Hematopoietic multipotent progenitor cell (in vitro differentiated cells): ENCODE measurements around the gene WFDC12. TPM values are rescaled to one million over a fixed set of nuclear protein-coding genes. Genes with fewer than 3 reads are reported as not detected.
A peak's percentile ranks its signal among the peaks of the same experiment; 100 is the strongest.

Experiments used
- DNase-seq, 3 donors: peaks; one replicate each; pipeline ENCODE4 v3.0.0-alpha.2; 2011 to 2015; ENCODE audit warnings: low read depth in 2 of 3, low spot score in 2 of 3
- total RNA-seq: library from RNA; depleted of rRNA; stranded (reverse); fragments of >200 nt; gene quantifications from one replicate; pipeline ENCODE4 v1.2.3, GENCODE V29; 2012

WFDC12 gene
- total RNA-seq, 1 donor: not detected

DNA sequence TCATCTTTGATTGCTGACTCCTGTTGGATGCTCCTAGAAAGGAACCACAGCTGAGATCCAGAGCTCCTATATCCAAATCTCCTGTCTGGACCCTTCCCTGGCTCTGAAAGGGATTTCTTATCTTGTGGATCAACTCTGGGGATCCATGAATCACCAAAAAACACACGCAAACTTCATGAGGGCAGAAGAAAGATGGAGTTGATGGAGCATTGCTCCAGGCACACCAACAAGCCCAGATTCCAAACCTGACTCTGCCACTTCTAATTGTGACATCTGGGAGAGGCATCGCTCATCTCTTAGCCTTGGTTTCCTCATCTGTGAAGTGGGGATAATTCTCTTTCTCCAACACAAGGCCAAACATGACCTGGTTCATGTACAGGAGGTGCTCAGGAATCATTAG, 30.1 kb downstream of the WFDC12 start:
- no peak for DNase-seq

DNA sequence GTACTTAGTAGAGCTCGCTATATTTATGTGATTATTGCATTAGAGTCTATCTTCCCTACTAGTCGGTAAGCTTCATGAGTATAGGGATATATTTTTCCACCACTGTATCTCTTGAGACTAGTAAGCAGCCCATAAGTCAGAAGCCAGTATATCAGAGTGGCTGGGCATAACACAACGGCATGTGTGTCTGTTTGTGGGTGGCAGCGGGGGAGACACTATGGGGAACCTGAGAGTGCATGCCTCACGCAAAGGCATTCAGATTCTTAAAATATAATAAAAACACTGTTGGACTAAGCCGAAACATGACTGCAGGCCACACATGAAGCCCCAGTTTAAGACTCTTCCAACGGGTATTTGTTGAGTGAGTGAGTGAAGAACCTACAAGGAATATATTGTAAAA, 31.4 kb downstream of the WFDC12 start:
- DNase-seq: no peak

- no peak for DNase-seq
These were observed 32.9 kb downstream of the WFDC12 start for GRCh38 chr20:45091366-45091765.

- no peak for DNase-seq
These were observed 33.8 kb downstream of the WFDC12 start for GRCh38 chr20:45090481-45090880.

- no peak for DNase-seq
These were observed 36.0 kb downstream of the WFDC12 start for GRCh38 chr20:45088247-45088646.

DNA sequence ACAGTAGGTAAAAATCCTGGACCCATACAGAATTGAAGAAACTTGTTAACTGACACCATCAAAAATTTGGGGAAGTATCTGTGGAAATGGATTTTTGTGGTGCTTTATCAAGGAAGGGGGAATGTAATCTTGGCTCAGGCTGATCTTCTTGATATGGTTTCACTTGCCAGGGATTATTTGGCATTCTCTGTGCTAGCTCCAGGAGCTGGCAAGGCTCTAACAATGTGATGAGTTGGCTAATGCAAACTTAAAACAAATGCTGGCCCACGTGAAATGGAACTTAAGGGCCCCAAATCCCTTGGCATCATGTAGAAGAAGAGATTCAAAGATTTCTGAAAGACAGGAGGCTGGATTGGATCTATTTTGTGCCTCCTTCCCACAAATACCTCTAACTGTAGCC, 36.5 kb downstream of the WFDC12 start:
- no peak for DNase-seq

DNA sequence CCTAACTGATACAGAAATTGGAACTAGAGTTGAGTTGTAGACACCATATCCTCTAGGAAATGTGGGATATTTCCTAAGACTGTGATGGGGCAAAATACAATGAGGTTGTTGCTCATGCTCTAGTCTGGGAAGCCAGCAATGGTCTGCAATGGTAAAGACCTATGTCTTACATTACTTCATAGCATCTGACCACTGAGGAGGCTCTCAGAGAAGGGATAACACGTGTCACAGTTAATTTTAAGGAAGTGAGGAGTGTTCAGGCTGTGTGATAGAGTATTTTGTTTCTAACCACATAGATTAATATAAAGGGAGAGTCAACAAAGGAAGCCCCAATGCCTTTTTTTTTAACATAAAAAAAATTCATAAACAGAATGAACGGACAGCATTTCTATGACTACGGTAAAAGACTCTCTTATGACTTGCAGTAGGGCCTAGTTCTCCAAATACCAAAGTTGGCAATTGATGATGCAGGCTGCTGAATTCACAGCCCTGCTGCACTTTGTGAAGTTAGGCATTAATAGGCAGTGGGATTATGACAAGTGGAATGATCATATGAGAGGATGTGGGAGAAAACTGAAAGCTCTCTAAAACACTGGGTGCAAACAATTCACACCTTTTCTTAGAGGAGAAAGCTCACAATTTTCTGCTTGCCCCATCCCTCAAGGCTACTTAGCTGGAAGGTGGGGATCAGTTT, 37.0 kb downstream of the WFDC12 start:
- DNase-seq: peak in 1 of 3 donors; percentile 12

GRCh38 chr20:45085867-45086266, 38.4 kb downstream of the WFDC12 start:
- no peak for DNase-seq

GRCh38 chr20:45085289-45085688, 39.0 kb downstream of the WFDC12 start:
- DNase-seq: no peak

DNA sequence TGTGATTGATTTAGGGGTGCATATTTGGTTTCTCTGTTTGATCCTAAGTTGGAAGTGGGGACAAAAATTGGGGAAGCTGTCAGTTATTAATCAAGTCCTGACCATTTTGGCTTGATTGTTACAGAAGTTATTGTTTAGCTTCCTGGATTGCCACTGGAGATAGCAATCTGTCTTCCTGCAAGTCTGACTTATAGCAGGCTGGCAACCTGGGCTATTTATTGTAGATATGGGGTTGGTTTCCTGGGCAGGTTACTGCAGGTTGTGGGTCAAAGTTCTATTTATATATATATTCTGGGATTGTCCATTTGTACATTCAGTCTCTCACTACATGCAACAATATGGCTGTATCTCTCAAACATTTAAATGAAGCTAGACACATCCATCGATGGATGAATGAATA, 41.1 kb downstream of the WFDC12 start:
- no peak for DNase-seq

GRCh38 chr20:45082468-45082867, 41.8 kb downstream of the WFDC12 start:
- no peak for DNase-seq

DNA sequence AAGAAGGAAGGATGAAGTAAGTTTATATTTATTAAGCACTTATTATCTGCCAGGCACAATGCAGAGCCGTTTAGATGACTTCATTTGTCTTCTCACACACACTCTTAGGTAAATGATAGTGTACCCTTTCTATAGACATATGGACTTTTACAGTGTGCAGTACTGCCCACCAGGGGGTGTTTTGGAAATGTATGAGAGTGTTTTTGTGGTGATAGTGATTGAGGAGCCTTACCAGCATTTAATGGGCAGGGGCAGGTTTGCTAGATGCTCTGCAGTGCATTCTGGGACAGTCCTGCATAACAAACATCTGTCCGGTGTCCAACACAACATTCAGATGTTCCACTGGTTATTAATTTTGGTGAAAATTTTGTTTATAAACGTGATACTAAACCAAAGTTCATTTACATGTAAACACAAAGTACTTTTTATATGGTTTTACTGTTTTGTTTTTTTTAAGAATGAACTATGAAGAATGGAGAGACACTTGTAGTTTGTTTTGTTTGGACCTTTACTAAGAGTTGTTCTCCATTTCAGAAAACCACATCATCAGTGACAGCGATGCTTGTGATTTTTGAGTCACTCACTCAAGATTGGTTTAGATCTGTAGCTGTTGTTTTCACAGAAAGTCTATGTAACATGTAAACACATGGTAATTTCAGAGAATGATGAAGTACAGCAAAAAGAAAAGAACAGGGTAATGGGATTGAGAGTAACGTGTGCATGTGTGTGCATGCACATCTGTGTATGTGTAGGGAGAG, 43.2 kb downstream of the WFDC12 start:
- DNase-seq: peak in 1 of 3 donors; percentile 31

DNA sequence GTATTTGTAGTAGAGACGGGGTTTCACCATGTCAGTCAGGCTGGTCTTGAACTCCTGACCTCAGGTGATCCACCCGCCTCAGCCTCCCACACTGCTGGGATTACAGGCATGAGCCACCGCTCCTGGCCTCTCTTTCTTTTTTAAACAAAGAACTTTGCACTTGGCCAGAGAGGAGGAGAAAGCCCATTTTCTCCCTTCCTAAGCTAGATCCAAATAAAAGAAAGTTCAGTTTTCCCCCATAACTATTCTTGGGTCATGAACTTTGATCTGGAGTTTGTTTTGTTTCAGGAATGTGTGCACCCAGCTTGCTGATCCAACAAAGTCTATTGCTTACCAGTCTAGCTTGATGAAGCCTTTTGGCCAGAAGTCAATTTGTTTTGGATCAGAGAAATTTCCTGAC, 46.7 kb downstream of the WFDC12 start:
- DNase-seq: no peak

Other genes with a start within 250 kb of the WFDC12 start
- 38.5 TPM for gene YWHAB, start 238.8 kb downstream of the WFDC12 start, total RNA-seq
- gene PABPC1L, start 214.4 kb downstream of the WFDC12 start, total RNA-seq: 19.7 TPM
- 20.2 TPM for gene TOMM34, start 164.1 kb downstream of the WFDC12 start, total RNA-seq
- gene STK4, start 158.0 kb downstream of the WFDC12 start, total RNA-seq: 47.7 TPM
- 0.54 TPM for gene KCNS1, start 23.3 kb downstream of the WFDC12 start, total RNA-seq
- gene WFDC5, start 9.3 kb downstream of the WFDC12 start, total RNA-seq: not detected
- gene PI3, start 50.4 kb upstream of the WFDC12 start, total RNA-seq: not detected
- not detected for gene SEMG1, start 82.6 kb upstream of the WFDC12 start, total RNA-seq
- not detected for gene SEMG2, start 96.9 kb upstream of the WFDC12 start, total RNA-seq
- gene SLPI, start 130.1 kb upstream of the WFDC12 start, total RNA-seq: not detected
- gene RBPJL, start 182.4 kb upstream of the WFDC12 start, total RNA-seq: not detected
- under 0.01 TPM for gene MATN4, start 183.8 kb upstream of the WFDC12 start, total RNA-seq
- 4.0 TPM for gene SDC4, start 224.0 kb upstream of the WFDC12 start, total RNA-seq
- gene SYS1, start 238.7 kb upstream of the WFDC12 start, total RNA-seq: 31.2 TPM